Mesenchymal stem cell (in vitro differentiated cells and primary cell): Measurements from ENCODE around the gene SLC35F3.

Experiments used
- DNase-seq: peaks from one replicate; pipeline ENCODE4 v3.0.0-alpha.2; 2013
- H2AFZ ChIP-seq: one replicate; pipeline ENCODE4 v1.6.1; 2013; ENCODE audit warnings: low read depth, mild to moderate bottlenecking, control low read depth, inconsistent platforms, low read length, moderate library complexity
- H2AK5ac ChIP-seq: 2 replicates; pipeline ENCODE4 v1.6.1; 2013; ENCODE audit warnings: low read length, moderate library complexity, mild to moderate bottlenecking, inconsistent platforms; ENCODE audit not compliant: severe bottlenecking
- H2BK120ac ChIP-seq: one replicate; pipeline ENCODE4 v1.6.1; 2013; ENCODE audit warnings: low read depth, mild to moderate bottlenecking, inconsistent platforms, low read length, moderate library complexity
- H2BK12ac ChIP-seq, 2 experiments: one replicate each; pipeline ENCODE4 v1.6.1; 2013; ENCODE audit warnings: inconsistent platforms in 2 of 2, low read length in 2 of 2, mild to moderate bottlenecking in 2 of 2, moderate library complexity in 2 of 2, control low read depth in 1 of 2
- H2BK15ac ChIP-seq: one replicate; pipeline ENCODE4 v1.6.1; 2013; ENCODE audit warnings: mild to moderate bottlenecking, low read depth, inconsistent platforms; ENCODE audit not compliant: poor library complexity, severe bottlenecking
- H2BK5ac ChIP-seq: 2 replicates; pipeline ENCODE4 v1.6.1; 2013; ENCODE audit warnings: low read depth, mild to moderate bottlenecking, low read length, control low read depth, inconsistent platforms; ENCODE audit not compliant: poor library complexity, severe bottlenecking
- H3K14ac ChIP-seq, 2 experiments: one replicate each; pipeline ENCODE4 v1.6.1; 2013; ENCODE audit warnings: inconsistent platforms in 2 of 2, low read length in 2 of 2, control low read depth in 1 of 2, mild to moderate bottlenecking in 1 of 2, moderate library complexity in 1 of 2
- H3K18ac ChIP-seq, 2 experiments: one replicate each; pipeline ENCODE4 v1.6.1; 2013; ENCODE audit warnings: inconsistent platforms in 2 of 2, low read length in 2 of 2, control low read depth in 1 of 2, low read depth in 1 of 2, mild to moderate bottlenecking in 1 of 2
- H3K23ac ChIP-seq, 2 experiments: one replicate each; pipeline ENCODE4 v1.6.1; 2013; ENCODE audit warnings: inconsistent platforms in 2 of 2, low read length in 2 of 2, mild to moderate bottlenecking in 2 of 2, moderate library complexity in 2 of 2, control low read depth in 1 of 2
- H3K27ac ChIP-seq: 2 replicates; pipeline ENCODE4 v1.5.1; 2013; ENCODE audit warnings: mild to moderate bottlenecking, moderate library complexity, low read length, control low read depth, inconsistent platforms; ENCODE audit not compliant: poor library complexity, severe bottlenecking
- H3K27me3 ChIP-seq, 2 experiments: 2 replicates each; pipeline versions ENCODE4 v1.6.1 to v1.7.0; 2013; ENCODE audit warnings: low read length in 2 of 2, mild to moderate bottlenecking in 2 of 2, moderate library complexity in 2 of 2, control low read depth in 1 of 2, inconsistent platforms in 1 of 2; ENCODE audit not compliant: control insufficient read depth in 1 of 2, insufficient read depth in 1 of 2
- H3K36me3 ChIP-seq, 2 experiments: 2 replicates each; pipeline versions ENCODE4 v1.6.1 to v1.7.0; 2013; ENCODE audit warnings: low read length in 2 of 2, control low read depth in 1 of 2, inconsistent platforms in 1 of 2, low read depth in 1 of 2, mild to moderate bottlenecking in 1 of 2; ENCODE audit not compliant: insufficient read depth in 2 of 2, control insufficient read depth in 1 of 2
- H3K4ac ChIP-seq, 2 experiments: one replicate each; pipeline ENCODE4 v1.6.1; 2013; ENCODE audit warnings: inconsistent platforms in 2 of 2, low read length in 2 of 2, mild to moderate bottlenecking in 2 of 2, moderate library complexity in 2 of 2, control low read depth in 1 of 2, low read depth in 1 of 2
- H3K4me1 ChIP-seq: 2 replicates; pipeline ENCODE4 v1.6.1; 2013; ENCODE audit warnings: low read depth, low read length, control low read depth; ENCODE audit not compliant: control insufficient read depth, insufficient read depth
- H3K4me2 ChIP-seq: 2 replicates; pipeline ENCODE4 v1.6.1; 2013; ENCODE audit warnings: low read length, mild to moderate bottlenecking, inconsistent platforms; ENCODE audit not compliant: poor library complexity, severe bottlenecking
- H3K4me3 ChIP-seq, 2 experiments: 2 replicates each; pipeline versions ENCODE4 v1.5.1 to v1.7.0; 2013; ENCODE audit warnings: low read length in 2 of 2, mild to moderate bottlenecking in 2 of 2, control low read depth in 1 of 2, low read depth in 1 of 2; ENCODE audit not compliant: insufficient read depth in 1 of 2
- H3K79me1 ChIP-seq: replicated peaks from 2 replicates; pipeline ENCODE4 v1.6.1; 2013; ENCODE audit warnings: mild to moderate bottlenecking, control low read depth, low read length, inconsistent platforms; ENCODE audit not compliant: poor library complexity, severe bottlenecking
- H3K9ac ChIP-seq: 2 replicates; pipeline ENCODE4 v1.7.0; 2013; ENCODE audit warnings: mild to moderate bottlenecking, low read length, moderate library complexity
- H3K9me3 ChIP-seq: 2 replicates; pipeline ENCODE4 v1.7.0; 2013; ENCODE audit warnings: mild to moderate bottlenecking, low read length; ENCODE audit not compliant: control insufficient read depth
- H4K8ac ChIP-seq: one replicate; pipeline ENCODE4 v1.6.1; 2013; ENCODE audit warnings: inconsistent platforms, mild to moderate bottlenecking, low read length, moderate library complexity
- H4K91ac ChIP-seq: one replicate; pipeline ENCODE4 v1.6.1; 2013; ENCODE audit warnings: mild to moderate bottlenecking, low read length, inconsistent platforms
- WGBS: methylation state at CpG from one replicate; pipeline ENCODE4 v1.1.7; 2013; ENCODE audit warnings: mixed read lengths; 5-methylcytosine and 5-hydroxymethylcytosine counted together

The SLC35F3 gene

GRCh38 chr1:233971753-233972152, 67.3 kb downstream of the SLC35F3 start:
- no peak overlapping the region for H3K23ac ChIP-seq
- H2BK15ac ChIP-seq, result no peak overlapping the region
- no peak overlapping the region for H2BK12ac ChIP-seq
- H2BK120ac ChIP-seq, result no peak overlapping the region
- H3K9me3 ChIP-seq, result peaks cover 3% of the 10 kb centered on the region
- H3K4me2 ChIP-seq, result no peak overlapping the region
- 82% methylated on average over 7 of the region's 7 CpGs for WGBS
- H3K18ac ChIP-seq, result no peak overlapping the region
- H3K36me3 ChIP-seq, result no peaks in the 10 kb centered on the region
- peak overlapping the region in 1 of 2 experiments; percentile 86 for H3K14ac ChIP-seq
- H4K8ac ChIP-seq, result no peak overlapping the region
- no peaks in the 10 kb centered on the region for H3K4me1 ChIP-seq
- H2AK5ac ChIP-seq, result no peak overlapping the region
- H3K27me3 ChIP-seq, result no peaks in the 10 kb centered on the region
- H3K27ac ChIP-seq, result no peak overlapping the region
- H2BK5ac ChIP-seq, result no peak overlapping the region
- no peak overlapping the region for H3K4me3 ChIP-seq
- no peaks in the 10 kb centered on the region for H3K79me1 ChIP-seq
- no peak overlapping the region for H4K91ac ChIP-seq
- H3K4ac ChIP-seq, result no peak overlapping the region
- no peak for DNase-seq
- H2AFZ ChIP-seq, result no peak overlapping the region
- no peak overlapping the region for H3K9ac ChIP-seq

GRCh38 chr1:233972563-233972950, 68.1 kb downstream of the SLC35F3 start:
- Histone ChIP-seq H2AK5ac (no peak overlapping the region), H3K18ac (no peak overlapping the region), H2BK5ac (no peak overlapping the region), H3K4me2 (no peak overlapping the region), H3K36me3 (no peaks in the 10 kb centered on the region), H3K14ac (no peak overlapping the region), H3K27me3 (no peaks in the 10 kb centered on the region), H4K91ac (no peak overlapping the region), H3K9me3 (peaks cover 3% of the 10 kb centered on the region), H3K9ac (no peak overlapping the region), H3K4me1 (no peaks in the 10 kb centered on the region), H3K4ac (no peak overlapping the region), H3K23ac (no peak overlapping the region), H3K4me3 (no peak overlapping the region), H2BK12ac (no peak overlapping the region), H2AFZ (no peak overlapping the region), H3K27ac (no peak overlapping the region), H2BK120ac (no peak overlapping the region), H4K8ac (no peak overlapping the region), H3K79me1 (no peaks in the 10 kb centered on the region), H2BK15ac (no peak overlapping the region)
- no peak for DNase-seq
- WGBS, result 50% methylated on average over 1 of the region's 4 CpGs

- H2AK5ac ChIP-seq, result no peak overlapping the region
- no peak overlapping the region for H2BK120ac ChIP-seq
- DNase-seq, result no peak
- no peak overlapping the region for H2BK5ac ChIP-seq
- H3K14ac ChIP-seq, result no peak overlapping the region
- no peaks in the 10 kb centered on the region for H3K27me3 ChIP-seq
- no peak overlapping the region for H3K18ac ChIP-seq
- no peak overlapping the region for H4K91ac ChIP-seq
- no peak overlapping the region for H2BK12ac ChIP-seq
- H3K4me2 ChIP-seq, result no peak overlapping the region
- no peak overlapping the region for H4K8ac ChIP-seq
- no peak overlapping the region for H3K4ac ChIP-seq
- no peak overlapping the region for H2BK15ac ChIP-seq
- peaks cover 3% of the 10 kb centered on the region for H3K9me3 ChIP-seq
- H3K27ac ChIP-seq, result no peak overlapping the region
- no peaks in the 10 kb centered on the region for H3K79me1 ChIP-seq
- H2AFZ ChIP-seq, result no peak overlapping the region
- no peaks in the 10 kb centered on the region for H3K36me3 ChIP-seq
- no peaks in the 10 kb centered on the region for H3K4me1 ChIP-seq
- H3K23ac ChIP-seq, result no peak overlapping the region
- no peak overlapping the region for H3K4me3 ChIP-seq
- WGBS, result 69% methylated on average over 7 of the region's 7 CpGs
- H3K9ac ChIP-seq, result no peak overlapping the region
Measured at GRCh38 chr1:233972951-233973635, 68.6 kb downstream of the SLC35F3 start.

GRCh38 chr1:233975486-233975885, 71.0 kb downstream of the SLC35F3 start:
- Histone ChIP-seq H3K9me3 (no peaks in the 10 kb centered on the region), H3K23ac (no peak overlapping the region), H2BK120ac (no peak overlapping the region), H3K4me2 (no peak overlapping the region), H3K4ac (no peak overlapping the region), H3K18ac (no peak overlapping the region), H4K8ac (no peak overlapping the region), H3K4me3 (no peak overlapping the region), H3K4me1 (no peaks in the 10 kb centered on the region), H3K79me1 (no peaks in the 10 kb centered on the region), H3K36me3 (no peaks in the 10 kb centered on the region), H2AFZ (no peak overlapping the region), H3K9ac (no peak overlapping the region), H4K91ac (no peak overlapping the region), H2BK5ac (no peak overlapping the region), H3K14ac (no peak overlapping the region), H2AK5ac (no peak overlapping the region), H3K27ac (no peak overlapping the region), H2BK12ac (no peak overlapping the region), H2BK15ac (no peak overlapping the region), H3K27me3 (no peaks in the 10 kb centered on the region)
- 88% methylated on average over 11 of the region's 11 CpGs for WGBS
- no peak for DNase-seq
